ENCODE data around the gene GIT1.

GIT1 gene

GRCh38 chr17:29579866-29580771 is 9.3 kb downstream of the GIT1 start:
- no peak for DNase-seq (ENCODE audit: low read depth, low spot score)

- no peak for DNase-seq (ENCODE audit: low read depth, low spot score)
These were observed 10.6 kb downstream of the GIT1 start for GRCh38 chr17:29578626-29579485.

- no peak for DNase-seq (ENCODE audit: low read depth, low spot score)
These were observed 11.8 kb downstream of the GIT1 start for GRCh38 chr17:29577385-29578211.

- no peak for DNase-seq (ENCODE audit: low read depth, low spot score)
These were observed 12.5 kb downstream of the GIT1 start for GRCh38 chr17:29577001-29577370.

- no peak for DNase-seq (ENCODE audit: low read depth, low spot score)
These were observed 13.0 kb downstream of the GIT1 start for GRCh38 chr17:29576214-29577000.

GRCh38 chr17:29575511-29576213 is 13.8 kb downstream of the GIT1 start:
- no peak for DNase-seq (ENCODE audit: low read depth, low spot score)

GRCh38 chr17:29574732-29575510 is 14.5 kb downstream of the GIT1 start:
- DNase-seq (ENCODE audit: low read depth, low spot score): no peak

GRCh38 chr17:29573871-29574731 is 15.3 kb downstream of the GIT1 start:
- DNase-seq (ENCODE audit: low read depth, low spot score): no peak

- DNase-seq (ENCODE audit: low read depth, low spot score): no peak
These were observed 15.9 kb downstream of the GIT1 start for GRCh38 chr17:29573558-29573869.

- no peak for DNase-seq (ENCODE audit: low read depth, low spot score)
These were observed 16.5 kb downstream of the GIT1 start for GRCh38 chr17:29572691-29573557.

GRCh38 chr17:29571883-29572681 is 17.4 kb downstream of the GIT1 start:
- DNase-seq (ENCODE audit: low read depth, low spot score): no peak

GRCh38 chr17:29571486-29571882 is 18.0 kb downstream of the GIT1 start:
- no peak for DNase-seq (ENCODE audit: low read depth, low spot score)

GRCh38 chr17:29570521-29570920 is 18.9 kb downstream of the GIT1 start:
- no peak for DNase-seq (ENCODE audit: low read depth, low spot score)

GRCh38 chr17:29569245-29569950 is 20.1 kb downstream of the GIT1 start:
- no peak for DNase-seq (ENCODE audit: low read depth, low spot score)

- DNase-seq (ENCODE audit: low read depth, low spot score): no peak
These were observed 20.9 kb downstream of the GIT1 start, which contains the start of gene TP53I13 for GRCh38 chr17:29568331-29569244. TP53I13 (plus strand) TSS chr17:29568701; CDS start chr17:29568759, 58 bp downstream.

All from smooth muscle cell of the brain vasculature (primary cell).